HG03520 (cell line): ENCODE measurements around the gene MARK3.

ENCODE experiments used
- ATAC-seq: cut with Tn5 transposase; IDR thresholded peaks from one replicate; pipeline ENCODE4 v1.9.1; 2021; ENCODE audit warnings: mild to moderate bottlenecking, moderate library complexity; ENCODE audit not compliant: unreplicated experiment

MARK3 gene

GRCh38 chr14:103393676-103394626, 8.7 kb downstream of the MARK3 start:
- no peak for ATAC-seq

- ATAC-seq = no peak
These were observed 10.0 kb downstream of the MARK3 start for GRCh38 chr14:103395244-103395643.

GRCh38 chr14:103396463-103396862, 11.2 kb downstream of the MARK3 start:
- no peak for ATAC-seq

- no peak for ATAC-seq
These were observed 13.4 kb downstream of the MARK3 start for GRCh38 chr14:103398427-103399195.

- no peak for ATAC-seq
These were observed 15.3 kb downstream of the MARK3 start for GRCh38 chr14:103400537-103400936.

- no peak for ATAC-seq
These were observed 16.3 kb downstream of the MARK3 start for GRCh38 chr14:103401223-103402214.

- ATAC-seq = no peak
These were observed 17.5 kb downstream of the MARK3 start for GRCh38 chr14:103402695-103403094.

GRCh38 chr14:103404032-103404918, 19.1 kb downstream of the MARK3 start:
- ATAC-seq = no peak

GRCh38 chr14:103404920-103405319, 19.7 kb downstream of the MARK3 start:
- ATAC-seq = no peak

GRCh38 chr14:103408491-103409155, 23.4 kb downstream of the MARK3 start:
- no peak for ATAC-seq

GRCh38 chr14:103416916-103417315, 31.7 kb downstream of the MARK3 start:
- no peak for ATAC-seq

GRCh38 chr14:103418481-103418818, 33.2 kb downstream of the MARK3 start:
- no peak for ATAC-seq

- no peak for ATAC-seq
These were observed 36.3 kb downstream of the MARK3 start for GRCh38 chr14:103421556-103421955.

- ATAC-seq = no peak
These were observed 37.8 kb downstream of the MARK3 start for GRCh38 chr14:103423050-103423461.

GRCh38 chr14:103427485-103428443, 42.5 kb downstream of the MARK3 start:
- ATAC-seq = no peak

GRCh38 chr14:103428723-103429556, 43.7 kb downstream of the MARK3 start:
- ATAC-seq = no peak

- no peak for ATAC-seq
These were observed 45.1 kb downstream of the MARK3 start for GRCh38 chr14:103430358-103430757.
